Measurements from ENCODE around the gene OLFML2A.

OLFML2A gene

GRCh38 chr9:124778575-124779367 lies 1.8 kb downstream of the OLFML2A start:
- DNase-seq (ENCODE audit: low read depth): no peak

DNA sequence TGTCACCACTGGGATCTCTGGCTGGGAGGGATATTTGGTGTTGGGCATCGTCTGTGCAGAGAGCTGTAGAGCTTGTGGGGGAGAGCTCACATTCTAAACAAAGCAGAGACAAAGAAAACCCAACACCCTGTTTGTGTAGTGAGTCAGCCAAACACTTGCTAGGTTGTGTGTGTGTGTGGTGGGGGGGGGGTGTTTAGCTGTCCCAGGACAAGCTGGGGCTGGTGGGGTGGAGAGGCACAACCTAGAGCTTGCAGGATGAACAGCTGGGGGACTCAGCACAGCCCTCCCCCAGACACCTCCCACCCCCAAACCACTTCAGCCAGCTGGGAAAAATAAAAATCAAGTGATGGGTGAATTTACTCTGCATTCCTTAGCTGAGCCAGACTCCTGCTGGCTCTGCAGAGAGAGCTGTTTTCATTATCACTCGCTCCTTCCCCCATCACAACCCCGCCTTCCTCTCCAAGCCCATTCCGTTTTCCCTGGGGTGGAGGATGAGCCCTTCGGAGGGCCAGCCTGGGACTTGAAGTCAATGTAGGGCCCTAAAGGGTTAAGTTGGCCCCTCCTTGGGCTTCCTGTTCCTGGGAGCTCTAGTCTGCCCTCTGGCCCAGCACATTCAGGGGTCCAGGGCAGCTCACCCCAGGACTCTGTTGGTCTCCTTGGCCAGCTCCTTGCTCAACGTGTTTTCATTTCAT lies 2.6 kb downstream of the OLFML2A start:
- no peak for DNase-seq (ENCODE audit: low read depth)

- DNase-seq (ENCODE audit: low read depth): no peak
Measured at GRCh38 chr9:124780060-124780756, 3.3 kb downstream of the OLFML2A start.

DNA sequence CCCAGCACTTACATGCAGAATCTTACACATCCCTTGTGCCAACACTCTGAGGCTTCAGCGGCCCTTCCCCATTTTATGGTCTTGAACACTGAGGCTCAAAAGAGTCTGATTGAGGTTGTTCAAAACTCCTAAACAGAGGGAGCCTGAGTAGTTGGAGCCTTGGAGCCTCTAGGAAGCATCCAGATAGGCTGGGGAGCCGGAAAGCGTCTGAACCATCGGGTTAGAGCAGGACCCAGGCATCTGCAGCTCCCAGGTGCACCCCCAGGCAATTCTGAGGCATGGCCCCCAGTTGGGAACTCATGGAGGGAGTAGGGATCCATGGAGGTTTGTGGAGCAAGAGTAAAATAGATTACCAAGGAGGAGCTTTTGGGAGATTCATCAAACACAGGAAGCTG lies 3.8 kb downstream of the OLFML2A start:
- DNase-seq (ENCODE audit: low read depth): no peak

DNA sequence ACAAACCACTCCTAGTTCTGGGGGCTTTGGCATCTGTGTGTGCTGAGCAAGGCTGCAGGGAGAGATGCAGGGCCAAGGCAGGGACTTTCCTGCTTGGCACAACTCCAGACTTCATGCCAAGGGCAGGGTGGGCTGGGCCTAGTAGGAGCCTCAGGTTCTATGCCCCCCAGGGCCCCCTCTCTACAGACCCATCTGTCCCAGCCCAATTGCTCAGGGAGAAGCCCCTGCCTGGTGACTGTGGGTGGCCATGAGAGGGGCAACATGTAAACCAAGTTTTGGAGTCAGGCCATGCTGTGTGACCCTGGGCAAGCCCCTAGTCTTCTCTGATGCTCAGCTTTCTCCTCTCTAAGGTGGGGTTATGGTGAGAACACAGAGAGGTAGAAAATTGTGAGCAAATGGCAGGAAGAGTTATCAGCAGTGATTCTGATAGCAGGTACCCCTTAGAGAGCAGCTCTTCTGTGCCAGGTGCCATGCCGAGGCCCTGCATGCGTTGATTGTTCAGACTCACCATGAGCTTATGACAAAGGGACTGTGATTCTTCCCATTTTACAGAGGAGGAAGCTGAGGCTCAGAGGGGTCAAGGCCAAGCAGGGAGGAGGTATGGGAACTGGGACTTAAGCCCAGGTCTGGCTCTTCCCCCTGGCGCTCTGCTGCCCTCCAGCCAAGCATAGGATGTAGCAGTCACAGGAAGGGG lies 5.2 kb downstream of the OLFML2A start:
- no peak for DNase-seq (ENCODE audit: low read depth)

- no peak for DNase-seq (ENCODE audit: low read depth)
Measured at GRCh38 chr9:124782661-124783574, 6.0 kb downstream of the OLFML2A start.

DNA sequence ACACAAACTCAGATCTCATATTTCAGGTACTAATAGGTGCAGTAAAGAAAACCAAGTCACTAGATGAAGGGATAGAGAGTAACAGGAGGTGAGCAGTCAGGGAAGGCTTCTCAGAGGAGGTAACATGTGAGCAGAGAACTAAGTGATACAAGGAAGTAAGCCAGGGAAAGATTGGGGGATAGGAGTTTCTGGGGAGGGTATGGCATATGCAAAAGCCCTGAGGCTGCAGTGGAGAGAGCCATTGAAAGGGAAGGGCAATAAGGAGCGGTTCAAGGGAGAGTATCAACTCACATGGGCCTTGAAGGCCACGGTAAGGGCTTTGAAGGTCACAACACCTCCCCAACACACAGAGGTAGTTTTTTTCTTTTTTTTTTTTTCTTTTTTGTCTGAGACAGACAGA lies 6.9 kb downstream of the OLFML2A start:
- no peak for DNase-seq (ENCODE audit: low read depth)

- DNase-seq (ENCODE audit: low read depth): no peak
Measured at GRCh38 chr9:124784509-124784908, 7.6 kb downstream of the OLFML2A start.

DNA sequence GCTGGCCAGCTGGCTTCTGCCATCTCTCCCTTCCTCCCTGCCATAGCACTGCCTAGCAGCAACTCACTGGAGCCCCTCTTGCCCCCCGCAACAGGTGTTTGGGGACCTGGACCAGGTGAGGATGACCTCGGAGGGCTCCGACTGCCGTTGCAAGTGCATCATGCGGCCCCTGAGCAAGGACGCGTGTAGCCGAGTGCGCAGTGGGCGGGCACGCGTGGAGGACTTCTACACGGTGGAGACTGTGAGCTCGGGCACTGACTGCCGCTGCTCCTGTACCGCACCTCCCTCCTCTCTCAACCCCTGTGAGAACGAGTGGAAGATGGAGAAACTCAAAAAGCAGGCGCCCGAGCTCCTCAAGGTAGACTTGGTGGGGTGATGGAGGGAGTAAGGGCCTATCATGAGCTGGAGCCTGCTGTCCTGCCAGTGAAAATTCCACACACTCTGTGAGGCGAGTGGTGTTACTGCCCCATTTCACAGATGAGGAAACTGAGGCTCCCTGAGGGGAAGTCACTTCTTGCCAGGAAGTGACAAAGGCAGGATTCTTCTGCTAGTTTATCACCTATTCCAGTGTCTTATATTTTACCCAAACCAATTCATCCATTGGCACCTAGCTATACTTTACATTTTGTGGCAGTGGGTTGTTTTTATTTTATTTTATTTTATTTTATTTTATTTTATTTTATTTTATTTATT lies 10.1 kb downstream of the OLFML2A start:
- DNase-seq (ENCODE audit: low read depth): no peak

- DNase-seq (ENCODE audit: low read depth): no peak
Measured at GRCh38 chr9:124788542-124789217, 11.7 kb downstream of the OLFML2A start.

DNA sequence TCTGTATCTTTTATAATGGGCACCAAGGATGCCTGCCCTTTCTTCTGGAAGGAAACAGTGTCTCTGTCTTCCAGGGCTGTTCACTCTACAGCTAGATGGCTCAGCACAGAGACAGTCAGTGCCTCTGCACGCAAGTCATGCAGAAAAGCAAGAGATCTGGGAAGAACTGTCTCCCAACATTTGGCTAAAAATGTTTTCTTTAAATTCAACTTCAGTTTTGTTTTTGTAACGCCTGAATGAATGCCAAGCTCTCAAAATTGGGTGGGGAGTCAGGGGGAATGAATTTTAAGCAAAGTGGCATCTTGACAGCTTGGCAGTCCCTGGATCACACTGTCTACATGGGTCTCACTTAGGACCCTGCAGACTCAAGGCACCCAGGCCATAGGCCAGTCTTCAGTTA lies 12.6 kb downstream of the OLFML2A start:
- no peak for DNase-seq (ENCODE audit: low read depth)

DNA sequence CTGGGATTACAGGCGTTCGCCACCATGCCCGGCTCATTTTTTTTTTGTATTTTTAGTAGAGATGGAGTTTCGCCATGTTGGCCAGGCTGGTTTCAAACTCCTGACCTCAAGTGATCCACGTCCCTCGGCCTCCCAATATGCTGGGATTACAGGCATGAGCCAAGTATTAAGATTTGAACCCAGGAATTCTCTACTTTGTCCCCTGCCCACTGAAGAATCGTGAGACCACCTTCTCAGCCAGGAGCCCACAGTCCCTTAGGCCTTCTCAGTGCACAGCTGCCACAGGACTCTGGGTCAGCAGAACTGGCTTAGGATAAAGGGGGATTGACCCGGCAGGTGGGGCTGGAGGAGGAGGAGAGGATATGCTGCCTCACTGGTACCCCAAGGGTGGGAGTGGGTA lies 13.4 kb downstream of the OLFML2A start:
- no peak for DNase-seq (ENCODE audit: low read depth)

GRCh38 chr9:124790801-124791505 lies 14.0 kb downstream of the OLFML2A start:
- no peak for DNase-seq (ENCODE audit: low read depth)

DNA sequence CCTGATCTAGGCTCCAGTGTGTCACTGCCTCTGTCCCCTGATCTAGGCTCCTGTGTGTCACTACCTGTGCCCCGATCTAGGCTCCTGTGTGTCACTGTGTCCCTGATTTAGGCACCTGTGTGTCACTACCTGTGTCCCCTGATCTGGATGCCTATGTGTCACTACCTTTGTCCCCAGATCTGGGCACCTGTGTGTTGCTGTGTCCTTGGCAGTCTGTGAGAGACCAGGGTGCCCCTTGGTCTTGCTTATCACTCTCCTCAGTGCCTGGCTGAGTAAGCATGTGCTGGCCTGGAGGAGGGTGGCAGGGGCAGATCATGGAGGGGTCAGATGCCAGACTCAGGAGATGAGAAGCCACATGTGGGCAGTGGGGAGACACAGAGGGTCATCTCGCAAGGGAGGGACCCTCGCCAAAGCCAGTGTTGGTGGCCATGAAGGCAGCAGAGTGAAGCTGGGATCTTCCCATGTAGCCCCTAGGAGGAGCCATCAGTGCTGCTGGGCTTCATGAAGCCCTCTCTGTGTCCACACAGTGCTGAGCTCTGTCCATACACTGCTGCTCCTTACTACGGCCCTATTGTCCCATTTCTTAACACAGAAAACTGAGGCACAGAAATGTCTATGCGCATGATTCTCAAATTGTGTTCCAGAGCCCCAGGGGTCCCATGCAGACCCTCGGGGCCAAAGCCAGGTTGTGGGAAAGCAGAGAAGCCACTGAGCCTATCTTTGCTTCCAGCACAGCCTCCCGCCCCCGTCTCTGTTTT lies 15.5 kb downstream of the OLFML2A start:
- no peak for DNase-seq (ENCODE audit: low read depth)

GRCh38 chr9:124793015-124793541 lies 16.1 kb downstream of the OLFML2A start:
- DNase-seq (ENCODE audit: low read depth): no peak

- DNase-seq (ENCODE audit: low read depth): no peak
Measured at GRCh38 chr9:124794902-124795491, 18.1 kb downstream of the OLFML2A start.

DNA sequence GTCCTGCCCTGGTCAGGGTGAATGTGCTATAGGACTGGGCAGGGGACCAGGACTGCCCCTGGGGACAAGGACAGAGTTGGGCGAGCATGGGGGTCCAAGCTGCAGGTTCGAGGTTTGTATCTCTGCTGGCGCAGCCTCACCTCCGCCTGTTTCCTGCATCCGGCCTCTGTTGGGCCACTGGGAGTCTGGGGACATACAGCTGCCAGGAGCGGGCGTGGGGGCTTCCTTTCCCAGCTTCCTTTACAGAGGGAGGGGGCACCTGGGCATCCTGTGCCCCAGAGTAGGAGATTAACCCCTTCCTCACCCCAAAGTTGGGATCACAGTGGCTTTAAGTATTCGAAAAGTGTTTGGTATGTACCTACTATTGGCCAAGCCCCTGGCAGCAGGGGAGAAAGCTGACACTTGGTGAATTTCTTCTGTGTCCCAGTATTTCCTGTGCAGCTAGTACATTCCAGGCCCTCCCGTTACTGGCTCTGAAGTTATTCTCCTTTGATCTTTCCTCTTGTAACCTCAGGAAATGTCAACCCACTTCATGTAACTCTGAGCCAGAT lies 19.0 kb downstream of the OLFML2A start:
- DNase-seq (ENCODE audit: low read depth): no peak
